Thoracic aorta (tissue), 2 donors: ENCODE results near the gene FARP1. TPM values are rescaled to one million over a fixed set of nuclear protein-coding genes. Genes with fewer than 3 reads are reported as not detected.
"Not testable (repeated sequence)": the region's sequence is repeated elsewhere in the genome, so short reads cannot be mapped to it uniquely, and the experiment has no call there.

ENCODE experiments used
- ATAC-seq: fragments of 150-250 bp; one replicate; pipeline ENCODE4 v1.8.0; 2017; ENCODE audit warnings: low read depth; ENCODE audit not compliant: insufficient number of reproducible peaks, low FRiP score
- DNase-seq: peaks from one replicate; pipeline ENCODE4 v3.0.0-alpha.2; 2020; ENCODE audit warnings: low spot score
- H3K27ac ChIP-seq, 2 donors: fragments of 200-600 bp; sonication (generic); 1 replicate in 1 of 2; 2 replicates in 1 of 2; pipeline ENCODE4 v1.5.1; 2016; ENCODE audit warnings: mild to moderate bottlenecking in 2 of 2, moderate library complexity in 2 of 2
- H3K27me3 ChIP-seq: fragments of 200-600 bp; sonication (generic); replicated peaks from 2 replicates; pipeline ENCODE4 v1.6.0; 2016; ENCODE audit warnings: mild to moderate bottlenecking; ENCODE audit not compliant: insufficient read depth
- H3K36me3 ChIP-seq: fragments of 200-600 bp; sonication (generic); one replicate; pipeline ENCODE4 v1.5.1; 2016
- H3K4me1 ChIP-seq, 2 donors: fragments of 200-600 bp; sonication (generic); 1 replicate in 1 of 2; 2 replicates in 1 of 2; pipeline versions ENCODE4 v1.5.1 to v1.6.0; 2016; ENCODE audit warnings: low read depth in 2 of 2, mild to moderate bottlenecking in 1 of 2; ENCODE audit not compliant: control insufficient read depth in 1 of 2
- H3K4me3 ChIP-seq: fragments of 200-600 bp; sonication (generic); 2 replicates; pipeline ENCODE4 v1.5.1; 2016; ENCODE audit warnings: mild to moderate bottlenecking
- H3K9me3 ChIP-seq: fragments of 200-600 bp; sonication (generic); 2 replicates; pipeline ENCODE4 v1.5.1; 2016
- CTCF ChIP-seq: fragments of 200-600 bp; sonication (generic); IDR thresholded peaks from one replicate; pipeline ENCODE4 v1.5.1; 2019; ENCODE audit warnings: antibody characterized with exemption
- total RNA-seq, 2 donors: library from RNA; depleted of rRNA; stranded (reverse); fragments of >200 nt; gene quantifications; one replicate each; pipeline versions ENCODE4 v1.1.0 to v1.2.3, GENCODE V29; 2016

The FARP1 gene
- total RNA-seq, 2 donors from 2014 or later: 17.6 to 30.3 TPM

GRCh38 chr13:98264877-98265276, 122.0 kb downstream of the FARP1 start:
- TF ChIP-seq CTCF: no peak
- no peak for ATAC-seq
- H3K36me3 ChIP-seq: no peaks in the 10 kb centered on the region
- no peak overlapping the region for H3K27ac ChIP-seq
- DNase-seq: no peak
- no peaks in the 10 kb centered on the region for H3K9me3 ChIP-seq
- no peaks in the 10 kb centered on the region for H3K4me1 ChIP-seq
- no peak overlapping the region for H3K4me3 ChIP-seq
- H3K27me3 ChIP-seq: no peaks in the 10 kb centered on the region

- H3K27ac ChIP-seq: no peak overlapping the region
- no peaks in the 10 kb centered on the region for H3K4me1 ChIP-seq
- no peak for TF ChIP-seq CTCF
- DNase-seq (no peak), ATAC-seq (no peak)
- H3K9me3 ChIP-seq: no peaks in the 10 kb centered on the region
- no peaks in the 10 kb centered on the region for H3K36me3 ChIP-seq
- H3K4me3 ChIP-seq: no peak overlapping the region
- H3K27me3 ChIP-seq: no peaks in the 10 kb centered on the region
Observed at GRCh38 chr13:98265692-98266551, 123.0 kb downstream of the FARP1 start.

GRCh38 chr13:98267080-98267912, 124.4 kb downstream of the FARP1 start:
- Histone ChIP-seq H3K4me1 (no peaks in the 10 kb centered on the region), H3K4me3 (no peak overlapping the region), H3K36me3 (no peaks in the 10 kb centered on the region), H3K27ac (no peak overlapping the region), H3K27me3 (no peaks in the 10 kb centered on the region), H3K9me3 (no peaks in the 10 kb centered on the region)
- ATAC-seq (no peak), DNase-seq (no peak)
- TF ChIP-seq CTCF: no peak

- no peak for DNase-seq
- ATAC-seq: no peak
- no peak overlapping the region for H3K27ac ChIP-seq
- H3K4me1 ChIP-seq: no peaks in the 10 kb centered on the region
- no peak for TF ChIP-seq CTCF
- no peaks in the 10 kb centered on the region for H3K36me3 ChIP-seq
- H3K4me3 ChIP-seq: no peak overlapping the region
- H3K9me3 ChIP-seq: no peaks in the 10 kb centered on the region
- no peaks in the 10 kb centered on the region for H3K27me3 ChIP-seq
Observed at GRCh38 chr13:98269386-98269785, 126.5 kb downstream of the FARP1 start.

- Histone ChIP-seq H3K9me3 (no peaks in the 10 kb centered on the region), H3K27me3 (no peaks in the 10 kb centered on the region), H3K27ac (no peak overlapping the region), H3K4me1 (no peaks in the 10 kb centered on the region), H3K36me3 (no peaks in the 10 kb centered on the region), H3K4me3 (no peak overlapping the region)
- no peak for DNase-seq
- ATAC-seq: no peak
- no peak for TF ChIP-seq CTCF
Observed at GRCh38 chr13:98270819-98271218, 127.9 kb downstream of the FARP1 start.

GRCh38 chr13:98271646-98272045, 128.8 kb downstream of the FARP1 start:
- DNase-seq, H3K9me3 ChIP-seq, ATAC-seq, H3K4me1 ChIP-seq, H3K27ac ChIP-seq, H3K4me3 ChIP-seq, H3K36me3 ChIP-seq, H3K27me3 ChIP-seq: not testable (repeated sequence)
